K562 (cell line): Measurements from ENCODE around the gene RNF41. TPM values are rescaled to one million over a fixed set of nuclear protein-coding genes. Genes with fewer than 3 reads are reported as not detected.

Experiments
- CC2D1A ChIP-seq: fragments of 450-650 bp; IDR thresholded peaks from 2 replicates; pipeline ENCODE4 v1.6.1; 2017; ENCODE audit warnings: mild to moderate bottlenecking
- CSDE1 ChIP-seq, 2 experiments: fragments of 450-650 bp; IDR thresholded peaks; 2 replicates each; pipeline ENCODE4 v1.6.1; 2016; ENCODE audit warnings: mild to moderate bottlenecking in 1 of 2
- FOXP1 ChIP-seq: sonication (generic); formaldehyde crosslinking; IDR thresholded peaks from 2 replicates; pipeline ENCODE4 v1.8.0; 2022; ENCODE audit warnings: mild to moderate bottlenecking, missing genetic modification reagents
- HNRNPK ChIP-seq: fragments of 200-400 bp; formaldehyde crosslinking; IDR thresholded peaks from one replicate; pipeline ENCODE4 v1.6.1; 2018; ENCODE audit warnings: mild to moderate bottlenecking, low read depth, low read length; ENCODE audit not compliant: poor library complexity, severe bottlenecking
- NONO ChIP-seq, 2 experiments: fragments of 200-400 bp in 1 of 2; fragments of 450-650 bp in 1 of 2; formaldehyde crosslinking in 1 of 2; IDR thresholded peaks; 2 replicates each; pipeline ENCODE4 v1.6.1; 2017; ENCODE audit warnings: low read depth in 2 of 2, mild to moderate bottlenecking in 2 of 2, moderate library complexity in 2 of 2, low read length in 1 of 2
- PCBP2 ChIP-seq: fragments of 200-400 bp; formaldehyde crosslinking; IDR thresholded peaks from 2 replicates; pipeline ENCODE4 v1.6.1; 2018; ENCODE audit warnings: low read length, low read depth, mild to moderate bottlenecking, moderate library complexity; ENCODE audit not compliant: poor library complexity, severe bottlenecking
- PHB2 ChIP-seq: fragments of 450-650 bp; IDR thresholded peaks from 2 replicates; pipeline ENCODE4 v1.6.1; 2017; ENCODE audit warnings: low read depth
- PHF20 ChIP-seq: fragments of 450-650 bp; IDR thresholded peaks from 2 replicates; pipeline ENCODE4 v1.6.1; 2018; ENCODE audit not compliant: partially characterized antibody
- RAD21 ChIP-seq, 2 experiments: fragments of 250-450 bp in 1 of 2; fragments of 450-650 bp in 1 of 2; sonication (Bioruptor Pico) in 1 of 2; formaldehyde crosslinking in 1 of 2; IDR thresholded peaks in 1 of 2; conservative IDR thresholded peaks in 1 of 2; 2 replicates each; pipeline versions ENCODE4 v1.4.0 to v1.8.0; 2020 to 2022; ENCODE audit warnings: mild to moderate bottlenecking in 2 of 2, moderate library complexity in 1 of 2
- RBFOX2 ChIP-seq: fragments of 200-400 bp; formaldehyde crosslinking; IDR thresholded peaks from 2 replicates; pipeline ENCODE4 v1.6.1; 2017; ENCODE audit warnings: low read depth, mild to moderate bottlenecking, low read length, moderate library complexity
- SMAD1 ChIP-seq: fragments of 150-350 bp; IDR thresholded peaks from 2 replicates; pipeline ENCODE4 v1.6.1; 2014; ENCODE audit warnings: low read length, low read depth; ENCODE audit not compliant: partially characterized antibody
- SMC3 ChIP-seq: conservative IDR thresholded peaks from 2 replicates; pipeline ENCODE4 v1.6.1; 2011; ENCODE audit warnings: low read depth, low read length, improper control_type of control experiment; ENCODE audit not compliant: insufficient read depth
- TEAD4 ChIP-seq, 2 experiments: sonication (generic) in 1 of 2; formaldehyde crosslinking in 1 of 2; IDR thresholded peaks; 2 replicates each; pipeline versions ENCODE4 v1.6.1 to v1.8.0; 2012 to 2022; ENCODE audit warnings: borderline replicate concordance in 1 of 2, inconsistent platforms in 1 of 2, low read length in 1 of 2, mild to moderate bottlenecking in 1 of 2, missing genetic modification reagents in 1 of 2
- ZNF133 ChIP-seq: fragments of 250-450 bp; sonication (Bioruptor Pico); IDR thresholded peaks from 2 replicates; pipeline ENCODE4 v1.4.0; 2020; ENCODE audit warnings: mild to moderate bottlenecking
- ZZZ3 ChIP-seq: fragments of 450-650 bp; IDR thresholded peaks from 2 replicates; pipeline ENCODE4 v1.6.1; 2016; ENCODE audit warnings: antibody characterized with exemption, mild to moderate bottlenecking, moderate library complexity
- polyA plus RNA-seq, 8 experiments: library from polyadenylated mRNA; depleted of rRNA in 4 of 8; stranded (reverse) in 5 of 8; unstranded in 3 of 8; fragments of >200 nt; fragmentation: Nextera tagmentation in 2 of 8; fragmentation: Illumina TruSeq in 1 of 8; extraction: Ambion mirVana in 2 of 8; extraction: Trizol in 1 of 8; gene quantifications; 2 replicates each; pipeline versions ENCODE4 v1.2.1 to v1.2.3, GENCODE V29; 2011 to 2014; ENCODE audit warnings: inconsistent platforms in 1 of 8, missing spikeins in 1 of 8
- total RNA-seq, 7 experiments: library from RNA; depleted of rRNA in 6 of 7; stranded (reverse); fragments of >200 nt in 6 of 7; fragmentation: Illumina TruSeq in 2 of 7; extraction: Trizol in 2 of 7; gene quantifications; 2 replicates each; pipeline versions ENCODE4 v1.2.1 to v1.2.3, GENCODE V29; 2011 to 2021; ENCODE audit warnings: low replicate concordance in 1 of 7
- TF ChIP-seq, protein P1 (sequence below): sonication (generic); formaldehyde crosslinking; IDR thresholded peaks from 2 replicates; pipeline ENCODE4 v1.8.0; 2022; ENCODE audit warnings: mild to moderate bottlenecking, missing genetic modification reagents
- TF ChIP-seq, protein P2 (sequence below): IDR thresholded peaks from 3 replicates; pipeline ENCODE4 v1.6.1; 2011; ENCODE audit warnings: borderline replicate concordance, mild to moderate bottlenecking, moderate library complexity; ENCODE audit not compliant: insufficient read length; ENCODE audit errors: extremely low read depth
- TF ChIP-seq, protein P3 (sequence below), 2 experiments: fragments of 450-650 bp; IDR thresholded peaks; 2 replicates each; pipeline ENCODE4 v1.6.1; 2016
- TF ChIP-seq, protein P4 (sequence below), 2 experiments: fragments of 200-800 bp in 1 of 2; sonication (Bioruptor generic) in 1 of 2; sonication (generic) in 1 of 2; formaldehyde crosslinking in 1 of 2; IDR thresholded peaks in 1 of 2; conservative IDR thresholded peaks in 1 of 2; 2 replicates each; pipeline versions ENCODE4 v1.5.0 to v1.6.1; 2016 to 2020; ENCODE audit warnings: missing compliant biosample characterization in 1 of 2, missing genetic modification characterization in 1 of 2, missing genetic modification reagents in 1 of 2

Gene RNF41
- total and polyA plus RNA-seq, 9 of the 15 experiments (the other 6 are each of a cell fraction or from before 2014, with no cell fraction given), result 28.2 to 46.8 (median 33.8) TPM

DNA sequence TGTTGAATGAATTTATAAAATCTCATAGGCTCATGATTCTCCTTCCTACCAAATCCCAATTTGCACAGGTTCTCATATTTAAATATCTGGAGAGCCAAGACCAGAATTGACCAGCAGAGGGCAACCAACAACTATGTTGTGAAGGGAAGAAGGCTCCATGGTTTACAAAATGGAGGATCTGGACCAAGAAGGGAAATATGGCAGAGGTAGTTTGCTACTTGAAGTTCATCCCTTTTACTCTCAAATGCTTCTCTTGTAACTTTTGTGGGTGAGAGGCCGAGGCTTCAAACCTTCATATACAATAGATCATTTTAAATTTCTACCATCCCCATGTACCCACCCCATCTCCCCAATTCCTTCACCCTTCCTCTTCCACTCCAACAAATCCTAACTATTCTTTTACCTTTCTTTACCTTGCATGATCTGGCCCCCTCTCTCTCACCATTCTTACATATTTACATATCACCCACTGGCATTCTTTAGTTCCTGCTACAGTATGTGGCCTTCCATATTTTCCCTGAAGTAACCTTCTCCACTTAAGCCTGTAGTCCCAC lies 28.6 kb downstream of the RNF41 start (continued):
- TF ChIP-seq, protein P1, sequence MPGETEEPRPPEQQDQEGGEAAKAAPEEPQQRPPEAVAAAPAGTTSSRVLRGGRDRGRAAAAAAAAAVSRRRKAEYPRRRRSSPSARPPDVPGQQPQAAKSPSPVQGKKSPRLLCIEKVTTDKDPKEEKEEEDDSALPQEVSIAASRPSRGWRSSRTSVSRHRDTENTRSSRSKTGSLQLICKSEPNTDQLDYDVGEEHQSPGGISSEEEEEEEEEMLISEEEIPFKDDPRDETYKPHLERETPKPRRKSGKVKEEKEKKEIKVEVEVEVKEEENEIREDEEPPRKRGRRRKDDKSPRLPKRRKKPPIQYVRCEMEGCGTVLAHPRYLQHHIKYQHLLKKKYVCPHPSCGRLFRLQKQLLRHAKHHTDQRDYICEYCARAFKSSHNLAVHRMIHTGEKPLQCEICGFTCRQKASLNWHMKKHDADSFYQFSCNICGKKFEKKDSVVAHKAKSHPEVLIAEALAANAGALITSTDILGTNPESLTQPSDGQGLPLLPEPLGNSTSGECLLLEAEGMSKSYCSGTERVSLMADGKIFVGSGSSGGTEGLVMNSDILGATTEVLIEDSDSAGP (CRISPR knock-in tag), result no peak
- TF ChIP-seq ZZZ3 (no peak; the same call in 1 of the 2 replicates), PHF20 (peak; percentile 53), FOXP1 (CRISPR knock-in tag) (no peak), RBFOX2 (0 out of 2 replicates have a peak, but pooled peaks have one; percentile 26), NONO (IDR thresholded peaks at IDR 0.05; ENCODE audit: low read depth in 2 of 2, low read length in 1 of 2) (no peak), ZNF133 (no peak), CC2D1A (peak; percentile 69; the same call in 1 of the 2 replicates), HNRNPK (peak; percentile 46), CSDE1 (IDR thresholded peaks at IDR 0.05) (0 out of 4 replicates have a peak, but pooled peaks of 1 of the 2 experiments have one; percentile 53), PHB2 (peak; percentile 58; the same call in 1 of the 2 replicates), RAD21 (CRISPR knock-in tag; conservative IDR thresholded peaks at IDR 0.05 in 1 of 2, IDR thresholded peaks at IDR 0.05 in 1 of 2) (peak; percentile 90 to 92), SMC3 (peak; percentile 65), SMAD1 (no peak), PCBP2 (peak; percentile 56), TEAD4 (IDR thresholded peaks at IDR 0.05; ENCODE audit: low read length) (peak; percentile 63), TEAD4 (CRISPR knock-in tag; IDR thresholded peaks at IDR 0.05; ENCODE audit: borderline replicate concordance) (no peak)
- TF ChIP-seq, protein P2, sequence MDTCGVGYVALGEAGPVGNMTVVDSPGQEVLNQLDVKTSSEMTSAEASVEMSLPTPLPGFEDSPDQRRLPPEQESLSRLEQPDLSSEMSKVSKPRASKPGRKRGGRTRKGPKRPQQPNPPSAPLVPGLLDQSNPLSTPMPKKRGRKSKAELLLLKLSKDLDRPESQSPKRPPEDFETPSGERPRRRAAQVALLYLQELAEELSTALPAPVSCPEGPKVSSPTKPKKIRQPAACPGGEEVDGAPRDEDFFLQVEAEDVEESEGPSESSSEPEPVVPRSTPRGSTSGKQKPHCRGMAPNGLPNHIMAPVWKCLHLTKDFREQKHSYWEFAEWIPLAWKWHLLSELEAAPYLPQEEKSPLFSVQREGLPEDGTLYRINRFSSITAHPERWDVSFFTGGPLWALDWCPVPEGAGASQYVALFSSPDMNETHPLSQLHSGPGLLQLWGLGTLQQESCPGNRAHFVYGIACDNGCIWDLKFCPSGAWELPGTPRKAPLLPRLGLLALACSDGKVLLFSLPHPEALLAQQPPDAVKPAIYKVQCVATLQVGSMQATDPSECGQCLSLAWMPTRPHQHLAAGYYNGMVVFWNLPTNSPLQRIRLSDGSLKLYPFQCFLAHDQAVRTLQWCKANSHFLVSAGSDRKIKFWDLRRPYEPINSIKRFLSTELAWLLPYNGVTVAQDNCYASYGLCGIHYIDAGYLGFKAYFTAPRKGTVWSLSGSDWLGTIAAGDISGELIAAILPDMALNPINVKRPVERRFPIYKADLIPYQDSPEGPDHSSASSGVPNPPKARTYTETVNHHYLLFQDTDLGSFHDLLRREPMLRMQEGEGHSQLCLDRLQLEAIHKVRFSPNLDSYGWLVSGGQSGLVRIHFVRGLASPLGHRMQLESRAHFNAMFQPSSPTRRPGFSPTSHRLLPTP, result no peak
- TF ChIP-seq, protein P3, sequence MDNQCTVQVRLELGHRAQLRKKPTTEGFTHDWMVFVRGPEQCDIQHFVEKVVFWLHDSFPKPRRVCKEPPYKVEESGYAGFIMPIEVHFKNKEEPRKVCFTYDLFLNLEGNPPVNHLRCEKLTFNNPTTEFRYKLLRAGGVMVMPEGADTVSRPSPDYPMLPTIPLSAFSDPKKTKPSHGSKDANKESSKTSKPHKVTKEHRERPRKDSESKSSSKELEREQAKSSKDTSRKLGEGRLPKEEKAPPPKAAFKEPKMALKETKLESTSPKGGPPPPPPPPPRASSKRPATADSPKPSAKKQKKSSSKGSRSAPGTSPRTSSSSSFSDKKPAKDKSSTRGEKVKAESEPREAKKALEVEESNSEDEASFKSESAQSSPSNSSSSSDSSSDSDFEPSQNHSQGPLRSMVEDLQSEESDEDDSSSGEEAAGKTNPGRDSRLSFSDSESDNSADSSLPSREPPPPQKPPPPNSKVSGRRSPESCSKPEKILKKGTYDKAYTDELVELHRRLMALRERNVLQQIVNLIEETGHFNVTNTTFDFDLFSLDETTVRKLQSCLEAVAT (IDR thresholded peaks at IDR 0.05), result 0 out of 4 replicates have a peak, but pooled peaks of 1 of the 2 experiments have one; percentile 46
- TF ChIP-seq, protein P4, sequence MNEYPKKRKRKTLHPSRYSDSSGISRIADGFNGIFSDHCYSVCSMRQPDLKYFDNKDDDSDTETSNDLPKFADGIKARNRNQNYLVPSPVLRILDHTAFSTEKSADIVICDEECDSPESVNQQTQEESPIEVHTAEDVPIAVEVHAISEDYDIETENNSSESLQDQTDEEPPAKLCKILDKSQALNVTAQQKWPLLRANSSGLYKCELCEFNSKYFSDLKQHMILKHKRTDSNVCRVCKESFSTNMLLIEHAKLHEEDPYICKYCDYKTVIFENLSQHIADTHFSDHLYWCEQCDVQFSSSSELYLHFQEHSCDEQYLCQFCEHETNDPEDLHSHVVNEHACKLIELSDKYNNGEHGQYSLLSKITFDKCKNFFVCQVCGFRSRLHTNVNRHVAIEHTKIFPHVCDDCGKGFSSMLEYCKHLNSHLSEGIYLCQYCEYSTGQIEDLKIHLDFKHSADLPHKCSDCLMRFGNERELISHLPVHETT (CRISPR knock-in tag; conservative IDR thresholded peaks at IDR 0.05 in 1 of 2, IDR thresholded peaks at IDR 0.05 in 1 of 2), result no peak; a peak in 1 of 4 replicates
